HepG2 (cell line): ENCODE measurements around the gene CASZ1. TPM values are rescaled to one million over a fixed set of nuclear protein-coding genes. Genes with fewer than 3 reads are reported as not detected.

Source experiments
- AGO1 ChIP-seq: fragments of 200-400 bp; formaldehyde crosslinking; IDR thresholded peaks from 2 replicates; pipeline ENCODE4 v1.6.1; 2017; ENCODE audit warnings: mild to moderate bottlenecking, low read depth, low read length, moderate library complexity; ENCODE audit not compliant: poor library complexity, severe bottlenecking
- BCL6 ChIP-seq: IDR thresholded peaks from 2 replicates; pipeline ENCODE4 v1.6.1; 2016; ENCODE audit warnings: missing genetic modification reagents, missing compliant biosample characterization
- CEBPG ChIP-seq: IDR thresholded peaks from 2 replicates; pipeline ENCODE4 v1.6.1; 2016
- CHD4 ChIP-seq: fragments of 200-600 bp; sonication (generic); IDR thresholded peaks from 2 replicates; pipeline ENCODE4 v1.7.0; 2017; ENCODE audit warnings: mild to moderate bottlenecking, low read length, borderline replicate concordance
- EP300 ChIP-seq, 3 experiments: sonication (generic) in 1 of 3; formaldehyde crosslinking in 1 of 3; IDR thresholded peaks; 2 replicates each; pipeline versions ENCODE4 v1.5.1 to v1.6.1; 2011 to 2020; ENCODE audit warnings: low read depth in 2 of 3, low read length in 2 of 3, borderline replicate concordance in 1 of 3, improper control_type of control experiment in 1 of 3, mild to moderate bottlenecking in 1 of 3, missing genetic modification reagents in 1 of 3, moderate library complexity in 1 of 3
- KDM1A ChIP-seq: IDR thresholded peaks from 2 replicates; pipeline ENCODE4 v1.6.1; 2016; ENCODE audit warnings: missing compliant biosample characterization
- MXD1 ChIP-seq: sonication (generic); formaldehyde crosslinking; IDR thresholded peaks from 2 replicates; pipeline ENCODE4 v1.4.0; 2020; ENCODE audit warnings: mild to moderate bottlenecking, missing genetic modification reagents
- NCOA2 ChIP-seq: sonication (generic); formaldehyde crosslinking; IDR thresholded peaks from 2 replicates; pipeline ENCODE4 v1.8.0; 2022; ENCODE audit warnings: inconsistent platforms
- RXRA ChIP-seq: sonication (generic); formaldehyde crosslinking; IDR thresholded peaks from 2 replicates; pipeline ENCODE4 v1.5.1; 2020; ENCODE audit warnings: missing genetic modification reagents
- SALL2 ChIP-seq: sonication (generic); formaldehyde crosslinking; IDR thresholded peaks from 2 replicates; pipeline ENCODE4 v1.8.1; 2023; ENCODE audit warnings: mild to moderate bottlenecking, missing genetic modification reagents, inconsistent platforms
- STAG1 ChIP-seq: sonication (generic); formaldehyde crosslinking; IDR thresholded peaks from 2 replicates; pipeline ENCODE4 v1.4.0; 2020; ENCODE audit warnings: missing genetic modification reagents
- U2AF1 ChIP-seq: fragments of 200-400 bp; formaldehyde crosslinking; optimal IDR thresholded peaks from 2 replicates; pipeline ENCODE3; 2017; ENCODE audit warnings: mild to moderate bottlenecking, low read depth, low read length
- ZNF446 ChIP-seq: sonication (generic); formaldehyde crosslinking; IDR thresholded peaks from 2 replicates; pipeline ENCODE4 v1.5.0; 2020; ENCODE audit warnings: mild to moderate bottlenecking, missing genetic modification reagents
- ZNF629 ChIP-seq: sonication (generic); formaldehyde crosslinking; conservative IDR thresholded peaks from 2 replicates; pipeline ENCODE4 v1.5.0; 2020; ENCODE audit warnings: missing genetic modification reagents
- ZNF710 ChIP-seq: sonication (generic); formaldehyde crosslinking; IDR thresholded peaks from 2 replicates; pipeline ENCODE4 v1.5.0; 2020; ENCODE audit warnings: mild to moderate bottlenecking, missing genetic modification reagents, borderline replicate concordance
- ZNF891 ChIP-seq: sonication (generic); formaldehyde crosslinking; IDR thresholded peaks from 2 replicates; pipeline ENCODE4 v1.5.0; 2020; ENCODE audit warnings: mild to moderate bottlenecking, missing genetic modification reagents
- polyA plus RNA-seq, 8 experiments: library from polyadenylated mRNA; depleted of rRNA in 3 of 8; stranded (reverse) in 7 of 8; unstranded in 1 of 8; fragments of >200 nt; fragmentation: Illumina TruSeq in 4 of 8; extraction: Trizol in 4 of 8; gene quantifications; 2 replicates each; pipeline versions ENCODE4 v1.2.1 to v1.2.3, GENCODE V29; 2011 to 2016; ENCODE audit warnings: low read depth in 4 of 8, missing spikeins in 1 of 8, mixed read lengths in 1 of 8; ENCODE audit not compliant: insufficient read depth in 1 of 8
- total RNA-seq, 5 experiments: library from RNA; depleted of rRNA; stranded (reverse); fragments of >200 nt; fragmentation: Illumina TruSeq; extraction: Trizol; gene quantifications; 2 replicates each; pipeline ENCODE4 v1.2.3, GENCODE V29; 2016; ENCODE audit warnings: low read depth in 1 of 5
- TF ChIP-seq, protein P1 (sequence below), 2 experiments: sonication (generic) in 1 of 2; formaldehyde crosslinking in 1 of 2; IDR thresholded peaks; 2 replicates each; pipeline versions ENCODE4 v1.4.0 to v1.6.1; 2018 to 2020; ENCODE audit warnings: missing genetic modification reagents in 2 of 2, borderline replicate concordance in 1 of 2, low read depth in 1 of 2, mild to moderate bottlenecking in 1 of 2, missing biosample characterization in 1 of 2
- TF ChIP-seq, protein P2 (sequence below): sonication (generic); formaldehyde crosslinking; IDR thresholded peaks from 2 replicates; pipeline ENCODE4 v1.5.0; 2020; ENCODE audit warnings: mild to moderate bottlenecking, missing genetic modification reagents, borderline replicate concordance

CASZ1 gene
- total and polyA plus RNA-seq, 2 of the 13 experiments (the other 11 are each of a cell fraction or from before 2014, with no cell fraction given), result 1.9 to 3.7 TPM

DNA sequence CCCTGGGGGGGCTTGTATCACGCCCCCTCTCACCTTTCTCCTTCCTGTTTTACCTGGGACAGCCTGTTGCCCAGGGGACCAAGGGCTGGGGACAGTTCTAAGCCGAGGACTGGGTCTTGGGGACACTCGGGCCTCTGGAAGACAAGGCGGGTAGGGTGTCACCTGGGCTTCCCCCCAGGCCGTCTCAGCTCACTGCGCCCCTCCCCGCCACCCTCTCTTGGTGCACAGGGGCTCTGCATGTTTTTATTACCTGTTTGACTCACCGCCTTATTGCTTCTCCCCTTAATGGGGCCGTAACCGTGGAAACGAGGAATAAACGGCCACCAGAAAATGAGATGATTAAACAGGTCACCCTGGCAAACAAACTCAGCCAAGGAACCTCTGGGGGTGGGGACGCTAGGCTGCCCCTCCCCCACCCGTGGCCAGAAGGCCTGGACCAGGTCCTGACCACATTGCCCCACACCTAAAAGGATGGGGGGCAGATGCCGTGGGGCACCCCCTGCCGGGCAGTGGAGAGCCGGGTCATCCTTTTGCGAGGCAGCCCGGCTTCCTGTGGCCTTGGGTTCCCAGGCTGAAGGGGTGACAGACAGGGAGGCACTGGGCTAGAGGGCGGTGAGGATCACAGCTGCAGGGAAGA lies 109.9 kb downstream of the CASZ1 start (continued):
- TF ChIP-seq, protein P1, sequence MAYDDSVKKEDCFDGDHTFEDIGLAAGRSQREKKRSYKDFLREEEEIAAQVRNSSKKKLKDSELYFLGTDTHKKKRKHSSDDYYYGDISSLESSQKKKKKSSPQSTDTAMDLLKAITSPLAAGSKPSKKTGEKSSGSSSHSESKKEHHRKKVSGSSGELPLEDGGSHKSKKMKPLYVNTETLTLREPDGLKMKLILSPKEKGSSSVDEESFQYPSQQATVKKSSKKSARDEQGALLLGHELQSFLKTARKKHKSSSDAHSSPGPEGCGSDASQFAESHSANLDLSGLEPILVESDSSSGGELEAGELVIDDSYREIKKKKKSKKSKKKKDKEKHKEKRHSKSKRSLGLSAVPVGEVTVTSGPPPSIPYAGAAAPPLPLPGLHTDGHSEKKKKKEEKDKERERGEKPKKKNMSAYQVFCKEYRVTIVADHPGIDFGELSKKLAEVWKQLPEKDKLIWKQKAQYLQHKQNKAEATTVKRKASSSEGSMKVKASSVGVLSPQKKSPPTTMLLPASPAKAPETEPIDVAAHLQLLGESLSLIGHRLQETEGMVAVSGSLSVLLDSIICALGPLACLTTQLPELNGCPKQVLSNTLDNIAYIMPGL (CRISPR knock-in tag; IDR thresholded peaks at IDR 0.05; ENCODE audit: borderline replicate concordance in 1 of 2, low read depth in 1 of 2), result peak in 1 of 2 experiments; percentile 39; a peak in 2 of 4 replicates
- TF ChIP-seq U2AF1 (no peak), AGO1 (no peak), ZNF446 (no peak), NCOA2 (CRISPR knock-in tag) (0 out of 2 replicates have a peak, but pooled peaks have one; percentile 25), RXRA (peak; percentile 61; the same call in 1 of the 2 replicates), ZNF710 (CRISPR knock-in tag) (peak; percentile 72; the same call in 1 of the 2 replicates), ZNF891 (CRISPR knock-in tag) (0 out of 2 replicates have a peak, but pooled peaks have one; percentile 27), CEBPG (CRISPR knock-in tag) (peak; percentile 34; the same call in 1 of the 2 replicates), KDM1A (CRISPR knock-in tag) (peak; percentile 85; the same call in 1 of the 2 replicates), ZNF629 (no peak), STAG1 (CRISPR knock-in tag) (peak; percentile 48), SALL2 (CRISPR knock-in tag) (0 out of 2 replicates have a peak, but pooled peaks have one; percentile 41), CHD4 (0 out of 2 replicates have a peak, but pooled peaks have one; percentile 41), MXD1 (CRISPR knock-in tag) (peak; percentile 58), EP300 (IDR thresholded peaks at IDR 0.05; ENCODE audit: low read depth in 2 of 2, low read length in 2 of 2) (peak in 1 of 2 experiments; percentile 19; a peak in 1 of 4 replicates), EP300 (CRISPR knock-in tag; IDR thresholded peaks at IDR 0.05; ENCODE audit: borderline replicate concordance) (peak; percentile 16; the same call in 1 of the 2 replicates), BCL6 (CRISPR knock-in tag) (peak; percentile 58; the same call in 1 of the 2 replicates)
- TF ChIP-seq, protein P2, sequence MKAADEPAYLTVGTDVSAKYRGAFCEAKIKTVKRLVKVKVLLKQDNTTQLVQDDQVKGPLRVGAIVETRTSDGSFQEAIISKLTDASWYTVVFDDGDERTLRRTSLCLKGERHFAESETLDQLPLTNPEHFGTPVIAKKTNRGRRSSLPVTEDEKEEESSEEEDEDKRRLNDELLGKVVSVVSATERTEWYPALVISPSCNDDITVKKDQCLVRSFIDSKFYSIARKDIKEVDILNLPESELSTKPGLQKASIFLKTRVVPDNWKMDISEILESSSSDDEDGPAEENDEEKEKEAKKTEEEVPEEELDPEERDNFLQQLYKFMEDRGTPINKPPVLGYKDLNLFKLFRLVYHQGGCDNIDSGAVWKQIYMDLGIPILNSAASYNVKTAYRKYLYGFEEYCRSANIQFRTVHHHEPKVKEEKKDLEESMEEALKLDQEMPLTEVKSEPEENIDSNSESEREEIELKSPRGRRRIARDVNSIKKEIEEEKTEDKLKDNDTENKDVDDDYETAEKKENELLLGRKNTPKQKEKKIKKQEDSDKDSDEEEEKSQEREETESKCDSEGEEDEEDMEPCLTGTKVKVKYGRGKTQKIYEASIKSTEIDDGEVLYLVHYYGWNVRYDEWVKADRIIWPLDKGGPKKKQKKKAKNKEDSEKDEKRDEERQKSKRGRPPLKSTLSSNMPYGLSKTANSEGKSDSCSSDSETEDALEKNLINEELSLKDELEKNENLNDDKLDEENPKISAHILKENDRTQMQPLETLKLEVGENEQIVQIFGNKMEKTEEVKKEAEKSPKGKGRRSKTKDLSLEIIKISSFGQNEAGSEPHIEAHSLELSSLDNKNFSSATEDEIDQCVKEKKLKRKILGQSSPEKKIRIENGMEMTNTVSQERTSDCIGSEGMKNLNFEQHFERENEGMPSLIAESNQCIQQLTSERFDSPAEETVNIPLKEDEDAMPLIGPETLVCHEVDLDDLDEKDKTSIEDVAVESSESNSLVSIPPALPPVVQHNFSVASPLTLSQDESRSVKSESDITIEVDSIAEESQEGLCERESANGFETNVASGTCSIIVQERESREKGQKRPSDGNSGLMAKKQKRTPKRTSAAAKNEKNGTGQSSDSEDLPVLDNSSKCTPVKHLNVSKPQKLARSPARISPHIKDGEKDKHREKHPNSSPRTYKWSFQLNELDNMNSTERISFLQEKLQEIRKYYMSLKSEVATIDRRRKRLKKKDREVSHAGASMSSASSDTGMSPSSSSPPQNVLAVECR (CRISPR knock-in tag), result peak; percentile 50; the same call in 1 of the 2 replicates
